HG03095 (cell line): ENCODE data around the gene HGF.
"Not testable (repeated sequence)": the region's sequence is repeated elsewhere in the genome, so short reads cannot be mapped to it uniquely, and the experiment has no call there.

ENCODE experiments used
- ATAC-seq: cut with Tn5 transposase; IDR thresholded peaks from one replicate; pipeline ENCODE4 v1.9.1; 2021; ENCODE audit warnings: moderate library complexity; ENCODE audit not compliant: unreplicated experiment

HGF gene

DNA sequence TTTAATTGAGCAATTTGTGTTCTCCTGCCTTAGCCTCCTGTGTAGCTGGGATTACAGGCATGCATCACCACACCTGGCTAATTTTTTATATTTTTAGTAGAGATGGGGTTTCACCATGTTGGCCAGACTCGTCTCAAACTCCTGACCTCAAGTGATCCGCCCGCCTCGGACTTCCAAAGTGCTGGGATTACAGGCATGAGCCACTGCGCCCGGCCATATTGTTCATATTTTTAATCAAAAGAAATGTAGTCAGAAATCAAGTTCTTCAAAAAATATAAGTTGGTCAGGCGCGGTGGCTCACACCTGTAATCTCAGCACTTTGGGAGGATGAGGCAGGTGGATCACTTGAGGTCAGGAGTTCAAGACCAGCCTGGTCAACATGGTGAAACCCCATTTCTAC is 47.6 kb downstream of the HGF start:
- not testable (repeated sequence) for ATAC-seq

DNA sequence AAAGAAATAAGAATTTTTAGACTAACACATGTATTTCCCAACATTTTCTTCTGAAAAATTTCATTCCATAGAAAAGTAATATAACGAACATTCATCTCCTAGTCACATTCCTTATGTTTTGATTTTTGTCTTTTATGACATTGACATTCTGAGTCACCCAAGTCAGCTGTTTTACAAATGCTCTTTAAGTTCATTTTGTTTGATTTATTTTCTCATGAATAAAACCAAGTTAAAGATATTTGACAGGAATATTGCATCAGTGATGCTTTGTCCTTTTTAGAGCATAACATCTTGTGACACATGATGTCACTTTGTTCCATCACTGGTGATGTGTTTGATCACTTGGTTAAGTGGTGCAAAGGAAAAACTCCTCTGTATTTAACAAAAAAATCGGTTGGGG is 48.4 kb downstream of the HGF start:
- no peak for ATAC-seq

DNA sequence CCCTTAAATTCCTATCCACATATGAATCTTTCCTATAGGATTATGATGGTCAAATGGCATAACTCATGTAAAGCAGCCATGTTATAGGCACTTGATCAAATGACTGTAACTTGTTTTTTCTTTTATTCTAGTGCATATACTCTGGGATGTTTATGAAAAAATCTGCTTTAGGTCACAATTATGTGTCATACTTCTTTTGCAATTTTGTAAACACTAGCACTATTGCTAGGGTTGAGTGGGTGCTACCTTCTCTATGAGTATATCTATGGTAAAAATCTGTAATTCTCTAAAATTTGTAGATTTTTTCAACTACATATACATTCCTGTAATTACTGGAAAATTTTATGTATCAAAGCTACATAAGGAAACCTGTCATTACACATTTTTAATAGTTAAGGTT is 50.0 kb downstream of the HGF start:
- ATAC-seq = no peak

DNA sequence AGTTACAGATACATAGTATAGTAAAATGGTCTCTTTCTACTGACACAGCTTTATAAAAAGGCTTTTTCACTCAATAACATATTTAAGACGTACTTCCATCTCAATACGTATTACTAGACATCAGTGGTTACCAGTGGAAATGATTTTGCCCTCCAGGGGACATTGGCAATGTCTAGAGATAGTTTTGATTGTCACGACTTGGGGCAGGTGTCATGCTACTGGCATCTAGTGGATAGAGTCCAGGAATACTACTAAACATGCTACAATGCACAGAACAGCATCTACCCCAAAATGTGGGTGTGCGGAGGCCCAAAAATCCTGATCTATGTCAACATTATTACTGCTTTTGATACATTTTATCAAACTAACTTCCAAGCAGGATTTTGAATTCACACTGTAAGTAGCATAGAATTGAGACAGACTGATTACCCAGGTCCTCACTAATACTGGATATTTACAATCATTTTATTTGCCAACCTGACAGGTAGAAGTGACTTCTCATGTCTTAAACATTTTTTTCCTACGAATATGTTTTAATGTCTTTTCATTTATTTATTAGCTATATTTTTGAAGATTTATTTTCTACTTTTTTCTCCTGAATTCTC is 53.8 kb downstream of the HGF start:
- ATAC-seq = no peak

DNA sequence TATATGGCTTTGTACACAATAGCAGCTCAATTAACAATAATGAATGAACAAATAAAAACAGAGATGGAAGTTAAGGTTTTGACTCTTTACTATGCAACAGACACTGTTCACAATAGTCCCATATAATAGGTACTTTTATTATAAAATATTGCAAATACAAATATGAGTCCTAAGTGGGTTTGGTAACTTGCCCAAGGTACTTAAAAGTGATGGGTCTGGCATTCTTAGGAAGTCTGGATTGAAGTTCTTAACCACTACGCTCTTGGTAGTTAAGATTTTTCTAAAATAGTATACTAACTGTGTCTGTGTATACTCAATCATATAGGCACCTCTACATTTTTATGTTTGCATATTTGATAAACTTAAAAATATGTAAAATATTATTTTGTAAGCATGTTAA is 55.5 kb downstream of the HGF start:
- ATAC-seq = no peak

DNA sequence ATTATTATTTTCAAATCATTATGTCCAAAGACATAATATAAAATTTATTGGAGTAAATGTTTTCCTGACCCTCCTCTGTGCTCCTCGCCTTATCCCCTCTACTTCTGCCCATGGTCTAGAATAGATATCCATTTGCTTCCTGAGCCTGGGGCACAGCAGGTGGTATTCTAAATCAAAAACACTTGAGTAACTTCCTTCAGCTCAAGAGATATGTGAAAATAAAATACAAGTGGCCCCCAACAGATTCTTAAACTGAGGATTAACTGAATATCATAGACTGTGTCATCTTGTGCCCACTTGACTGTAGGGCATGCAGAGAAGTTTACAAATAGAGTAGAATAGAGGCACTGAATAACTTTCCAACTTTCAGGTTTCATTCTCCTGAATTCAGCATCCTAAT is 59.1 kb downstream of the HGF start:
- no peak for ATAC-seq

DNA sequence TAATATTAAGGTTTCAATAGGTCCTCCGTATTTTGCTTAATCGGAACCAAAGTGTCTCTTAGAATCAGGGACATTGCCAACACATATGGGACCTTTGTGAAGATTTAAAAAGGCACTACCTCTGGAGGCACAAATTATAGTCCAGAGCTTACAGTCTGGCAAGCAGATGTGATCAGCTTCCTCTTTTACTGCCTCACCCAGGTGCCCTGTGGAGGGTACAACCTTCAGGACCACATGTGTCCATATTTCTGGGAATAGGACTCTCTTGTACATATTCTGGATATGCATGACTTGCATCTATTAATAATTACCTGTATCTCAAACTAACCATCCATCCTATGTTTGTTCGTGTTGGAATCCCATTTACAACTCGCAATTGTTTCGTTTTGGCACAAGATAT is 60.0 kb downstream of the HGF start:
- no peak for ATAC-seq

DNA sequence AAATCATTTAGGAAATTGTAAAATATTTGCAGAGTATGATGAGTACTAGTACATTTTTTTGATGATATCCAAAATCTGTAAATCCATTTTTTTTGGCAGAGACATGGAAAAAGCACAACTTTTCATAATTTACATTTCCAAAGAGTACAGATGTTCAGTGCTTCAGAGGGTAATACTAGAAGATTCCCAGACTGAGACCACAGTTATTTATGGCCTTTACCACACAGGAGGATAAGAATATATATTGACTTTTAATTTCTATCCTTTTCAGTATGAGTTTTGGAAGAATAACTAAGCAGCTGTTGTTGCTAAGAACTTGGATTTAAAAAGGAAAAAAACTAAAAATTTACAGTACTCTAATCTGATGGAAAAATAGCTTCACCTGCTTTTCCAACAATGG is 61.9 kb downstream of the HGF start:
- no peak for ATAC-seq

DNA sequence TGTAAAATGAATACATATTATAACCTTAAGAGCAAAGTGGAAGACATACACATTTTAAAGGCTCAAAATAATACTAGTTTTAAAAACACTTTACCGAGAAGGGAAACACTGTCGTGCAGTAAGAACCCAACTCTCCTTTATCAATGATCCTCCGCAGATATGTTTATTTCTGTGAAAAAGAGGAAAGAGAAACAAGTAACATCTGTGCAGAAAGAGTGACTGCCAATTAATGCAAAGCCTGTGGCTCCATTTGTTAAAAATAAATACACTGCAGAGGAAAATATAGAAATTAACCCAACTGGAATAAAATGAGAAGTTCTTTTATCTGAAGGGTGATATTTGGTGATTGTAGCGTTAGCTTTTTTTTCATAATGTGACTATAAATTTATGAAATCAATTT is 62.7 kb downstream of the HGF start:
- ATAC-seq = no peak

DNA sequence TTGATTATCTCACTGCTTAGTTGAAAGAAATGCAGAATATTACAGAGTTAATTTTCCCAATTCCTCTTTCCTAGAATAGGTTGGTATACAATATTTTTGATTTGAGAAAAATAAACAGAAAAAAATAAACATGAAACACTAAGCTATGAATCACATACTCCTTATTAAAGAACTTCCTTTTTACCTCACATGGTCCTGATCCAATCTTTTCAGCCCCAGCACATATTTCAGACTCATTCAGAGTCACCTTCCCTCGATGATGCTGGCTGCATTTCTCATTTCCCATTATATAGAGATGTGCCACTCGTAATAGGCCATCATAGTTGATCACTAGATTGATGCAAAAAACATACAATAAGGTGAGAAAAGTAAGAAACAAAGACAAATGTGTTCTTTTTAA is 64.6 kb downstream of the HGF start:
- no peak for ATAC-seq

DNA sequence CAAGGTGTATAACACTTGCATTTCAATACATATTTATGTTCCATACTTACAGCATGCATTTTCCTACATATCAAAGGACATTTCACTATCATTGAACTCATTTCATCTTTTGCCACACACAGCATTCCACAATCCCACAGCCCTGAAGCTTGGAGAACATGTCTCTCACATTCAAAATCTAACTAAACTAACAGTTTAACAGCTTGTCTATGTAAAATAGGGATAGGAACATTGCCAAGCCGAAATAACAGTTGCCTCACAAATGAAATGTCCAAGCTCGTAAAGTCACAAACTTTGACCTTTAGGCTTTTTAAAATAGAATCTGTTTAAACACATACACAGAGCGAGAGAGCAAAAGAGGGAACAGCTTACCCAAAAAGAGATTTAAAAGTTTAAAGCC is 65.3 kb downstream of the HGF start:
- ATAC-seq = no peak

DNA sequence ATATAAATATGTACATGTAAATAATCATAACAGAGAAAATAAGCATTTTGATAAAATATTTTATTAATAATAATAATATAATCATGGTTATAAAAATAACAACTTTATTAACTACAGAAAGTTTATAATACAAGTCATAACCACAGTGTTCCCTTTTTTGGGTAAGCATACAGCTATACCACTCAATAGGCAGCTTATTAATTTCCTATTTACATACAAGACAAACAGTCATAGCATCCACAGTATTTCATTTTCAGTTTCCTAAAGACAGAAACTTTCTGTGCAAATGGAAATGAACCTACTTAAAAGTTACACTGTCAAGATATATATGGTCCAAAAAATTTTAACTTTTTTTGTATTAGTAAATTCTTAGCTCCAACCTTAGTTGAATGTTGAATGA is 70.9 kb downstream of the HGF start:
- ATAC-seq = no peak

DNA sequence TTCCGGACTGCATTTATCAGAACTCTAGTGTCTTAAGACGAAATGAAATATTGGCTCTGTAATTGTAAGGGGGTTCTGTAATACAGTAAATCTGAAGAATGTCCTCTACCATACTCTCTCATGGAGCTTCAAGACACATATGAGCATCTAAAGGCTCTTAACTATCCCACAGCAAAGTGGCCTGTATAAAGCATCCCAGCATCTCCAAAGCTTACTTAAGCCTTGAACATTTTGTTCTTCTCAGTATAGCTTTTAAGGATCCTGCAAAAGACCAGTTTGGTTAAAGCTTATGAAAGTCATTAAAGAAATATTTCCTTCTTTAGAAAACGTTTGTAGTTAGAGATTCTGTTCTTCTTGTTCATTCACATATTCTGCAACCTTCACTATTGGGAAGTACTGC is 75.1 kb downstream of the HGF start:
- no peak for ATAC-seq

DNA sequence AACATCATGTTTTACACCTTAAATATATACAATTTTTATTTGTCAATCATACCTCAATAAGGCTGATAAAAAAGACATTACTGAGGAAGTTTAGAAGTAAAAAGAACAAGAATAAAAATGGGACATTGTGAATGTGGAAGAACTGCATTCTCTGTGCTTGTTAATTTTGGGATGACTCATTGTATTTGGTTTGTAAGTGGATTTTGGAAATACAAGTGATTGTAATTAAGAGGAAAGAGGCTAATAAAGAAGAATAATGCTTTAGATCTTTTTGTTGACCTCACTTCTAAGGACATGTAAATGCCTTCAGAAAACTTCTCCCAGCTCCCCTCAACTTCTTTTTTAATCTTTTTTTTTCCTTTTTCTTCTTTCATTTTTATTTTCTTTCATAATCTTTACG is 76.0 kb downstream of the HGF start:
- ATAC-seq = no peak

DNA sequence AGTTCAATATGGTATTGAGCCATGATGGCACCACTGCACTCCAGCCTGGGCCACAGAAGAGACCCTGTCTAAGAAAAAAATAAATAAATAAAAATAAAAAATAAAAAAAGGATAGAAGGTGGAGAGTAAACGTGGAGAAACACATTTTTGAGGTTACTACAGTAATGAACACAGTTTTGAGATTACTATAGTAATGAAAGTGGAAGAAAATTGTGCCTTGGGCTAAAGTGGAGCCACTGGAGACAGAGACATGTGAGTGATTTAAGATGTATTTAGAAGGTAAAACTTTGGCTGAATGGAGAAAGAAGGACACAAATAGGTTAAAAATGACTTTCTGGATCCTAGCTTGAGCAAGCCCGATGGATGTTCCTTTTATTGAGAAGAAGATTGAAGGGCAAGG is 76.8 kb downstream of the HGF start:
- ATAC-seq = no peak

DNA sequence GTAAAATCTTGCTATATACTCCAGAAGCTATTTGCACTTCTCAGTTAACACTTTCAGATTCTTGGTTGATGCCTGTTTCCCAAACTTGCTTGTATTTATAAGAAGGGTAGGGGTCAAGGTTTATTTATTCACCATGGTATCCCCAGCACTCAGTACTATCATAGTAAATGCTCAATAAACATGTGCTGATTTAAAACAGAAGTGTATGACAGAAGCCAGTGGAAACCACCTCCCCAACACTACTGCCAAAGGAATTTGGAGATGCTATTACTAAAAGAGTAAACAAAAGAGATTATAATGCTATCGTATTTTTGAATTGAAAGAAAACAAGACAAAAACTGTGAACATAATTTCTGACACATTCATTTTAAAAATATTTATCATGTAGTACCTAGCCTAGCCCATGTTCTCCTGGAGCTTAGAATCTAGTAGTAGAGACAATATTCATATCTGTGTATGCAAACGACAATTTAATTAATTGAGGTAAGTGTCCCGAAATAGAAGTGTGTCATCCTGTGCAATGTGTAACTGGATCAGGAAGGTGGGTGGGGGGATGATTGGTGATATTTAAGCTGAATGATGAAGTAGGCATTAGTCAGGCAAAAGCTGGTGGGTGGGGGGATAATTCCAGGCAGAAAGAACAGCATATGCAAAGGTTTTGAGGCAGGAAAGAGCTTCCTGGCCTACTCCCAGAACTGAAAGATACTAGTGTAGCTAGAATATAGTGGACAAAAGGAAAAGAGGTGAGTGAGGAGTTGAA is 77.5 kb downstream of the HGF start:
- no peak for ATAC-seq

DNA sequence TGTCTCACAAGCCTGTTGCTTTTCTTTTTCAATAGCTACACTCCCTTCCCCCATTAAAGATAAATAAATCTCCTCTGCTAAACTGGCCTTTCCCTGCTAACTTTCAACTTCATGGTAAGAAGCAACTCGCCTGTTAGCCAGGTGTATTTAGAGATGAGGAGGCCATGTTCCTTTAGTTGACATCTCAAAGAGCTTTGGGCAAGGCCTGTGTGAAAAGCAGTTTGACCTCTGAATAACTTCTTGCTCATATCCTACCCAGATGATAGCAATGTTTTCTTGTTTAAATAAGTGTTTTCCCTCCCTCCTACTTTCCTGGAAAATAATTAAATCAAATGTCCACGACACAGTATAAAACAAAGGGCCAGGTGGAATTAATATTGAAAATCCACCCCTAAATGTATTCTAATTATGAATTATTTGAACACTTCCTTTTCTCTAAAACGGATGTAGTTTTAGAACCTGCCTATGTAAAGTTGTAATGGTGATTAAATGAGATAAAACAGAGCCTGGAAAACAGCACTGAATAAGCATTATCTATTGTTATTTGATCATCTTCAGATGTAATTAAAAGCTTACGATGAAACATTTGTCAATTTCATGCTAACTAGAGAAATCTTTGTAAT is 78.5 kb downstream of the HGF start:
- ATAC-seq = no peak

DNA sequence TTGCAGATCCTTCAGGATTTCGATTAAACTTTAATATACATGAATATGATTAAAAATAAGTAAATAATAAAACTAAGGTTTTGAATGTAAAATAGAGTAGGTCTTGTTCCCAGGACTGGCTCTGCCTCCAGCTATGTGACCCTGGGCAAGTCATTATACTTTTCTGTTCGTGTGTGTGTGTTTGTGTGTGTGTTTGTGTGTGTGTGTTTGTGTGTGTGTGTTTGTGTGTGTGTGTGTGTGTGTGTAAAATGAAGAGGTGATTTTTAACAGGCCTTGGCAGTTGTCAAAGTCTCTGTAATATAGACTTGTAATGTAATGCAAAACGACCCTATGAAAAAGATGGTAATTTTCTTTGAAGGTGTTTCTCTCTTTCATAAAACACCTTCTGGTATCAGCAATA is 79.2 kb downstream of the HGF start:
- ATAC-seq = no peak

DNA sequence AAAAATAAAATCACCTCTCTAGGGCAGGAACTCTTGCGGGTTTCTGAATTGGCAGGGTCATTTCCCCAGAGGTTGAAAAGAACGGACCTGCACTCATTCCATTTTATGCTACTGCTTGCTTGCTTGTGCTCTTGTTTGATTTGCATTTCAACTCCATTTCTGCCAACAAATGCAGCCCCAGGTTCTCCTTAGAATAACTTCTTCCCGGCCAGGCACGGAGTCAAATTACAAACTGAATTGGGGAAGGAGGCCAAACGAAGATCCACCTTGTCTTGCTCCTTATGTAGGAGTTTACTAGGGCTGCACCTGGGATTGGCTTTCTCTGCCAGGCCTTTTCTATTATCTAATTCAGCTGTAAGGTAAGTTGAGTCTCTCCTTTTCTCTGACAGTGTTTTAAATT is 79.6 kb downstream of the HGF start:
- no peak for ATAC-seq

DNA sequence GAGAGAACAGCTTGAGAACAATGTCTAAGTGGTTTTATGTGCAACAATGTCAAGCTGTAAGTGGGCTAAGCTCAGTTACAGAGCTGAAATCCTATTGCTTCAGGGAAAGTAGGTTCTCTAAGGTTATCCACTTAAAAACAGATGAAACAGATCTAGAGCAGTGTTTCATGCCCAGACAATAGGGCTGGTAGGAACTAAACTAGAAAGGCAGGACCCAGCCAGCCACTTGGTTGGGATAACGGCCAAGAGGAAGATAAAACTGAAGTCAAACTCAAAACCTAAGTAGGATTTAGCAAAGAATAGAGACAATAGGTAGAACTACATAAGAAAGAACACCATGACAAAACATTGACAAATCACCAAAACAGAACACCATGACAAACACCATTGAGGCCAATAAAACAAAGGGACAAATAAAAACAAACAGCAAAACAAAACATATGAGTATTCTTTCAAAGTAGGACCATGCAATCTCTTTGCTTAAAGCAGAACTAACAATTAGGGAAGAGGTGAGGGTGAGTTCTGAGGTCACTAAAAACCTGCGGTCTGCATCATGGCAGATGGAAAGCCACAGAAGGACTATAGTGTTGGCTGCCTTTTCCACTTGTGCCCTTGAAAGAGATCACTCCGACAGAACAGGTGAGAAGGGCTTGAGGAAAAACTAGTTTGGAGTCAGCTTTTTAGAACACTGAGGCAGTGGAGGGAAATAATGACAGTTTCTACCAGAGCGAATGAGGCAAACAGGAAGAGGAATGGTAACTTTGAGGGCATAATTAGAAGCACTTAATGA is 81.0 kb downstream of the HGF start:
- ATAC-seq = no peak

DNA sequence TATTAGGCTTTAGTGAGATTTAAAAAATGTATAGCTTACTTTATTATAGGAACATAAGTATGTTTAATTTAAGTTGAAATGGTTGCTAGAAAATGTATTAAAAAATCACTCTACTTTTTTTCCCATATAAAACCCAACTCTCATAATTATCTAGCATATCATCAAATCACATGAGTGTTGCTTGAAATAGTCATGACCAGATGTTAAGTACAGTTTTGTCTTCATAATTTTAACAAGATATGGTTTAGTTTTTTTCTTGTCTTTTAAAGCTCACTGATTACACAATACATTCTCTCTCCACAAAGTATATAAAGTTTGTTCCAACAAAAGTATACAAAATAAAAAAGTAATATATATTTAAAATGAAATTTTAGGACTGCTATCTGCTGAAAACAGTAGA is 82.8 kb downstream of the HGF start:
- no peak for ATAC-seq
